GM10248 (cell line): ENCODE results near the gene HIGD1B.

Experiments
- CTCF ChIA-PET: fragments of 300-600 bp; sonication (Branson Sonifier 250); formaldehyde crosslinking; extraction: SDS; loops from one replicate; lab custom pipeline; 2021; ENCODE audit warnings: antibody characterized with exemption; lab: Yijun Ruan, JAX
- POLR2A ChIA-PET: fragments of 350-650 bp; sonication (Branson Sonifier 250); formaldehyde crosslinking; extraction: SDS; loops from one replicate; lab custom pipeline; 2020; ENCODE audit warnings: antibody characterized with exemption; lab: Yijun Ruan, JAX
- DNase-seq: peaks from one replicate; pipeline ENCODE4 v3.0.0; 2012; ENCODE audit errors: extremely low spot score
- TF ChIP-seq, protein P1 (sequence below): IDR thresholded peaks from 2 replicates; pipeline ENCODE4 v1.5.1; 2012; ENCODE audit warnings: mild to moderate bottlenecking, low read depth; ENCODE audit errors: extremely low read depth, missing control alignments, control extremely low read depth

Gene HIGD1B

DNA sequence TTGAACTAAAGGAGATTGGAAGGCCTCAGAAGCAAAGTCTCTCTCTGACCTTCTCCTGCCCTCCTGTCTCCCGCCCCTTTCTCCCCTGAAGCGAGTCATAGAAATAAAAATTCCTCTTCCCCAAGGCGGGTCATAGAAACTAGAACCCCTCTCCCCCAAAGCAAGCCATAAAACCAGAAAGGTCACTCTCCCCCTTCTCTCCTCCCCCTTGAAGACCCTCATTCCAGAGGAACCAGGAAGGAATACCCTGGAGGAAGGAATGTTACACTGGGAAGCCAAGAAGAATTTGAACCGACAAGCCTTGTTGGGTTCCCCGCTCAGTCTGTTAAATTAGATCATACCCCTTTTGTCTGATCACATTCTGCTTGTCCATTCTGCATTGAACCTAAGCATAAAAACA lies 14.9 kb upstream of the HIGD1B start:
- ChIA-PET POLR2A (no interaction called here), CTCF (interaction anchor here (2.0 kb wide), 1 partner anchor 10 kb away, joined by 5 read pairs; no protein-coding TSS in a partner anchor)
- TF ChIP-seq, protein P1, sequence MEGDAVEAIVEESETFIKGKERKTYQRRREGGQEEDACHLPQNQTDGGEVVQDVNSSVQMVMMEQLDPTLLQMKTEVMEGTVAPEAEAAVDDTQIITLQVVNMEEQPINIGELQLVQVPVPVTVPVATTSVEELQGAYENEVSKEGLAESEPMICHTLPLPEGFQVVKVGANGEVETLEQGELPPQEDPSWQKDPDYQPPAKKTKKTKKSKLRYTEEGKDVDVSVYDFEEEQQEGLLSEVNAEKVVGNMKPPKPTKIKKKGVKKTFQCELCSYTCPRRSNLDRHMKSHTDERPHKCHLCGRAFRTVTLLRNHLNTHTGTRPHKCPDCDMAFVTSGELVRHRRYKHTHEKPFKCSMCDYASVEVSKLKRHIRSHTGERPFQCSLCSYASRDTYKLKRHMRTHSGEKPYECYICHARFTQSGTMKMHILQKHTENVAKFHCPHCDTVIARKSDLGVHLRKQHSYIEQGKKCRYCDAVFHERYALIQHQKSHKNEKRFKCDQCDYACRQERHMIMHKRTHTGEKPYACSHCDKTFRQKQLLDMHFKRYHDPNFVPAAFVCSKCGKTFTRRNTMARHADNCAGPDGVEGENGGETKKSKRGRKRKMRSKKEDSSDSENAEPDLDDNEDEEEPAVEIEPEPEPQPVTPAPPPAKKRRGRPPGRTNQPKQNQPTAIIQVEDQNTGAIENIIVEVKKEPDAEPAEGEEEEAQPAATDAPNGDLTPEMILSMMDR = no peak
- DNase-seq = no peak

DNA sequence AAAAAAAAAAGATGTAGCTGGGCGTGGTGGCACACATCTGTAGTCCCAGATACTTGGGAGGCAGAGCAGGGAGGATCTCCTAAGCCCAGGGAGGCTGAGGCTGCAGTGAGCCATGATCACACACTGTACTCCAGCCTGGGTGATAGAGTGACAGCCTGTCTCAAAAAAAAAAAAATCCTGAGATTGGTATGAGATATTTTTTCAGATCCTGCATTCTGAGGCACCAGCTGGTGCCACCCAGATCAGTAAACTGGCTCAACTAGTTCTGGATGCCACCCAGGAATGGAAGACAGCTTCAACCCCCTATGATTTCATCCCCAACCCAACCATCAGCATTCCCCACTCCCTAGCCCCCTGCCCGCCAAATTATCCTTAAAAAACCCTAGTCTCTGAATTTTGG lies 10.5 kb upstream of the HIGD1B start:
- TF ChIP-seq, protein P1 = no peak
- DNase-seq = no peak
- ChIA-PET POLR2A (interaction anchor here (0.6 kb wide), 1 partner anchor 38 kb away, joined by 9 read pairs; no protein-coding TSS in a partner anchor), CTCF (interaction anchor here (3.7 to 6.9 kb wide), 2 partner anchors 27 to 59 kb away, joined by 12 to 34 read pairs; no protein-coding TSS in a partner anchor)

DNA sequence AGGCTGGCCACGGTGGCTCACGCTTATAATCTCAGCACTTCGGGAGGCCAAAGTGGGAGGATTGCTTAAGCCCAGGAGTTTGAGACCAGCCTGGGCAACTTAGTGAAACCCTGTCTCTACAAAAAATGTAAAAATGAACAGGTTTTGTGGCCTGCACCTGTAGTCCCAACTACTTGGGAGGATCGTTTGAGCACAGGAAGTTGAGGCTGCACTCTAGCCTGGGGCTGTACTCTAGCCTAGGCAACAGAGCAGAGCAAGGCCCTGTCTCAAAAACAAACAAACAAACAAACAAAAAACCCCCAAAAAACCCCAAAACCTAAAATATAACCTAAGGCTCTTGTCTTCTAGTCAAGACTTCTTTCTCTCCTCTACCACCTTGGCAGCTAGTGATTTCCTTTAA lies 7.4 kb upstream of the HIGD1B start:
- TF ChIP-seq, protein P1 = no peak
- POLR2A ChIA-PET = no interaction called here
- CTCF ChIA-PET = interaction anchor here (1.0 to 6.9 kb wide), 2 partner anchors 12 to 62 kb away, joined by 3 to 34 read pairs; no protein-coding TSS in a partner anchor
- DNase-seq = no peak

DNA sequence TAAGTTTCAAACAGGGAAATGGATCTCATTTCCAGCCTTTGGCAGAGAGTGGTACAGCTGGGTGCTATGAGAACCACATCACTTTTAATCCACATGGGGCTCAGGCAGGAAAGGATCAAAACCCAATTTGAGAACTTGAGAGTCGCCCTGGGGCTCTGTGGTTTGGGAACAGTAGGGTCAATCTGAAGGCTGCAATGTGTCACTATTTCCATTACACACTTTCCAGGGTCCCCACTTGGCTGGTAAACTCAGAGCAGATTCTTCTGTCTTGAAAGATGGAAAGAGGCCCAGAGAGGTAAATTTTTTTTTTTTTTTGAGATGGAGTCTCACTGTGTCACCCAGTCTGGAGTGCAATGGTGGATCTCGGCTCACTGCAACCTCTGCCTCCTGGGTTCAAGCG lies 6.7 kb upstream of the HIGD1B start:
- POLR2A ChIA-PET = no interaction called here
- TF ChIP-seq, protein P1 = no peak
- CTCF ChIA-PET = interaction anchor here (0.9 to 6.9 kb wide), 4 partner anchors 10 to 63 kb away, joined by 3 to 34 read pairs (median 8); no protein-coding TSS in a partner anchor
- no peak for DNase-seq

DNA sequence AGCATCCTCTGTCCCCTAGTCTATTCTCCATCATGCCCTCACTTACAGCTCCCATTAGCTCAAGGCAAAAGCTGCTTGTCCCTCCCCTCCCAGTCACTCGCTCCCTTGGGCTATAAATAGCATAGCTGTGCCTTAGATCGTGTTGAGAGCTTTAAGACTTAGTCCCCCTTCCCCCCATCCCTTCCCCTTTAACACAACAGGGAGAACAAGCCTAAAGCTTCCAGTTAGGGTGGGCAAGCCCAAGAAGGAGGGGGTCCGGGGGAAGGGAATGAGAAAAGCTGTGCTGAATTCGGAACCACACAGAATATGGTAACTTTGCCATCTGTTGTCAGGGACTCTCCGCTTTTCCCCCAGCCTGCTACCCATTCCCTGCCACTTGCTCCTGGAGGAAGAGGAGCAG lies 4.9 kb upstream of the HIGD1B start:
- DNase-seq = no peak
- TF ChIP-seq, protein P1 = no peak
- POLR2A ChIA-PET = no interaction called here
- CTCF ChIA-PET = interaction anchor here (1.4 to 6.9 kb wide), 3 partner anchors 22 to 64 kb away, joined by 3 to 34 read pairs (median 12); no protein-coding TSS in a partner anchor

DNA sequence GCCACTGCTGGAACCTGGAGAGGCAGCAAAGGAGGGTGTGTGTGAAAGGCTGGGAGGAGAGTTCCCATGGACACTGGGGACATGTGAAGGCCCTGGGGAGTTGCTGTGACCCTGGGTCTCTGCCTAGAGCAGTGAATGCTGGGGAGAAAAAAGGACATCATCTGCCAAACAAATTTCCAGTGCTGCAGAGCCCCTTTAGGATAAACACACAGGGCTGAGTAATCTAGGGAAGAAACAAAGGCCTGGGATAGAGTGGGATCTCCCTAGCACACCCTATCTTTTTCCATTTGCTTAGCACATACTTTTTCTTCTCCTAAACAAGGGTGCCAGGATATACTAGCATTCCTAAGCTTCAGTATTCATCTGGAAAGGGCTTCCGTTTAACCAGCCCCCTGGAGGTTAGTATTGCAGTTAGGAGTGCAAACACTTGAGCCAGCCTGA lies 3.3 kb upstream of the HIGD1B start:
- TF ChIP-seq, protein P1 = no peak
- CTCF ChIA-PET = interaction anchor here (0.9 to 2.1 kb wide), 4 partner anchors 20 to 67 kb away, joined by 3 to 12 read pairs (median 4); no protein-coding TSS in a partner anchor
- POLR2A ChIA-PET = no interaction called here
- DNase-seq = no peak
